Large intestine (tissue), 12 donors: Measurements from ENCODE around the gene ZNF625. TPM values are rescaled to one million over a fixed set of nuclear protein-coding genes. Genes with fewer than 3 reads are reported as not detected.
A peak's percentile ranks its signal among the peaks of the same experiment; 100 is the strongest.

Experiments used
- DNase-seq, 2 donors: peaks; one replicate each; pipeline versions ENCODE4 v3.0.0 to v3.0.0-alpha.2; 2013
- H3K27ac ChIP-seq: one replicate; pipeline ENCODE4 v1.5.1; 2013; ENCODE audit warnings: low read length
- H3K27me3 ChIP-seq: 2 replicates; pipeline ENCODE4 v1.6.1; 2013; ENCODE audit warnings: low read length; ENCODE audit not compliant: control insufficient read depth, insufficient read depth
- H3K36me3 ChIP-seq: 2 replicates; pipeline ENCODE4 v1.6.1; 2013; ENCODE audit warnings: low read length; ENCODE audit not compliant: control insufficient read depth, insufficient read depth
- H3K4me1 ChIP-seq: one replicate; pipeline ENCODE4 v1.6.1; 2013; ENCODE audit warnings: low read length; ENCODE audit not compliant: control insufficient read depth, insufficient read depth
- H3K4me3 ChIP-seq: one replicate; pipeline ENCODE4 v1.5.1; 2013; ENCODE audit warnings: low read length
- H3K9me3 ChIP-seq: one replicate; pipeline ENCODE4 v1.6.1; 2013; ENCODE audit warnings: mild to moderate bottlenecking, low read depth, low read length, moderate library complexity; ENCODE audit not compliant: control insufficient read depth
- WGBS: methylation state at CpG from one replicate; pipeline ENCODE4 v1.1.5; 2013; ENCODE audit warnings: low lambda C conversion rate; ENCODE audit not compliant: insufficient coverage; 5-methylcytosine and 5-hydroxymethylcytosine counted together
- long read RNA-seq, 11 donors: transcript quantifications; one replicate each; lab custom pipeline, GENCODE V29; 2026
- polyA plus RNA-seq: library from polyadenylated mRNA; unstranded; fragments of 120-200 nt; gene quantifications from one replicate; pipeline ENCODE4 v1.2.1, GENCODE V29; 2013

The ZNF625 gene
- 3.5 TPM for polyA plus RNA-seq
- long read RNA-seq, donor 1, result 0 reads
- long read RNA-seq, donor 2, result 0 reads
- long read RNA-seq, donor 3, result 0 reads
- long read RNA-seq, donor 4, result 0 reads
- long read RNA-seq, donor 5, partial matches to known transcripts, result 0 of 1 reads
- long read RNA-seq, donor 5, other reads (novel, unspliced or antisense), result 0 of 1 reads
- long read RNA-seq, donor 6, partial matches to known transcripts, result 0 of 1 reads
- long read RNA-seq, donor 6, other reads (novel, unspliced or antisense), result 0 of 1 reads
- long read RNA-seq, donor 7, result 0 reads
- long read RNA-seq, donor 8, partial matches to known transcripts, result 0 of 1 reads
- long read RNA-seq, donor 8, other reads (novel, unspliced or antisense), result 0 of 1 reads
- long read RNA-seq, donor 9, result 0 reads
- long read RNA-seq, donor 10, partial matches to known transcripts, result 0 of 1 reads
- long read RNA-seq, donor 10, other reads (novel, unspliced or antisense), result 0 of 1 reads
- long read RNA-seq, donor 11, result 0 reads

- Histone ChIP-seq H3K27me3 (no peaks in the 10 kb centered on the region), H3K36me3 (peaks cover 2% of the 10 kb centered on the region), H3K27ac (peak within 1 kb of the TSS; percentile 61), H3K4me3 (peak within 1 kb of the TSS; percentile 86), H3K9me3 (no peaks in the 10 kb centered on the region), H3K4me1 (peaks cover 3% of the 10 kb centered on the region)
- peak; percentile 72 to 86 for DNase-seq
- 0% methylated on average over 1 of the region's 58 CpGs for WGBS
Measured at GRCh38 chr19:12156223-12157058, at the start of gene ZNF625. TSS of gene ZNF625 (minus strand) at chr19:12156734. CDS start at chr19:12156558, 176 bp downstream.

GRCh38 chr19:12205296-12205695, 48.8 kb upstream of the ZNF625 start:
- Histone ChIP-seq H3K4me3 (no peak overlapping the region), H3K9me3 (peaks cover 19% of the 10 kb centered on the region), H3K27me3 (no peaks in the 10 kb centered on the region), H3K27ac (no peak overlapping the region), H3K4me1 (no peaks in the 10 kb centered on the region), H3K36me3 (no peaks in the 10 kb centered on the region)
- DNase-seq, result no peak
- no CpG with 5 or more reads among the region's 4 CpGs for WGBS

- peaks cover 15% of the 10 kb centered on the region for H3K9me3 ChIP-seq
- H3K4me1 ChIP-seq, result no peaks in the 10 kb centered on the region
- WGBS, result no CpG with 5 or more reads among the region's 4 CpGs
- peak; percentile 9 to 49 for DNase-seq
- H3K27ac ChIP-seq, result no peak overlapping the region
- H3K36me3 ChIP-seq, result no peaks in the 10 kb centered on the region
- no peaks in the 10 kb centered on the region for H3K27me3 ChIP-seq
- H3K4me3 ChIP-seq, result no peak overlapping the region
Measured at GRCh38 chr19:12202250-12202649, 45.7 kb upstream of the ZNF625 start.

GRCh38 chr19:12199757-12200419, 43.4 kb upstream of the ZNF625 start:
- Histone ChIP-seq H3K9me3 (peaks cover 3% of the 10 kb centered on the region), H3K36me3 (no peaks in the 10 kb centered on the region), H3K4me1 (no peaks in the 10 kb centered on the region), H3K4me3 (no peak overlapping the region), H3K27me3 (no peaks in the 10 kb centered on the region), H3K27ac (no peak overlapping the region)
- DNase-seq, result no peak
- no CpG with 5 or more reads among the region's 3 CpGs for WGBS

- no peak for DNase-seq
- Histone ChIP-seq H3K27ac (no peak overlapping the region), H3K4me1 (no peaks in the 10 kb centered on the region), H3K9me3 (peaks cover 4% of the 10 kb centered on the region), H3K27me3 (no peaks in the 10 kb centered on the region), H3K4me3 (no peak overlapping the region), H3K36me3 (no peaks in the 10 kb centered on the region)
Measured at GRCh38 chr19:12198136-12198535, 41.6 kb upstream of the ZNF625 start.

GRCh38 chr19:12194827-12195731, 38.5 kb upstream of the ZNF625 start:
- peak; percentile 92 to 96 for DNase-seq
- Histone ChIP-seq H3K4me3 (peak overlapping the region; percentile 67), H3K9me3 (peaks cover 21% of the 10 kb centered on the region), H3K27ac (peak overlapping the region; percentile 69), H3K36me3 (peaks cover 12% of the 10 kb centered on the region), H3K27me3 (no peaks in the 10 kb centered on the region), H3K4me1 (no peaks in the 10 kb centered on the region)
- WGBS, result no CpG with 5 or more reads among the region's 62 CpGs

- Histone ChIP-seq H3K4me3 (no peak overlapping the region), H3K27ac (no peak overlapping the region), H3K27me3 (no peaks in the 10 kb centered on the region), H3K9me3 (peaks cover 57% of the 10 kb centered on the region), H3K36me3 (peaks cover 44% of the 10 kb centered on the region), H3K4me1 (no peaks in the 10 kb centered on the region)
- DNase-seq, result no peak
- WGBS, result no CpG with 5 or more reads among the region's 6 CpGs
Measured at GRCh38 chr19:12187625-12188024, 31.1 kb upstream of the ZNF625 start.

GRCh38 chr19:12180377-12180776, 23.8 kb upstream of the ZNF625 start:
- H3K9me3 ChIP-seq, result peaks cover 57% of the 10 kb centered on the region
- 100% methylated on average over 1 of the region's 3 CpGs for WGBS

GRCh38 chr19:12166626-12167025, 10.1 kb upstream of the ZNF625 start:
- Histone ChIP-seq H3K4me3 (no peak overlapping the region), H3K27ac (no peak overlapping the region), H3K27me3 (no peaks in the 10 kb centered on the region), H3K4me1 (peaks cover 6% of the 10 kb centered on the region), H3K9me3 (no peaks in the 10 kb centered on the region), H3K36me3 (peaks cover 7% of the 10 kb centered on the region)
- no peak for DNase-seq
- WGBS, result 86% methylated on average over 1 of the region's 1 CpG

More at GRCh38 chr19:12180377-12180776, 23.8 kb upstream of the ZNF625 start:
- DNase-seq, result no peak
- Histone ChIP-seq H3K36me3 (peaks cover 16% of the 10 kb centered on the region), H3K4me1 (no peaks in the 10 kb centered on the region), H3K4me3 (no peak overlapping the region), H3K27ac (no peak overlapping the region), H3K27me3 (no peaks in the 10 kb centered on the region)
